B cell (primary cell): ENCODE data around the gene FMO2.
"Not testable (repeated sequence)": the region's sequence is repeated elsewhere in the genome, so short reads cannot be mapped to it uniquely, and the experiment has no call there.

ENCODE experiments used
- CTCF ChIP-seq: fragments of 200-600 bp; IDR thresholded peaks from one replicate; pipeline ENCODE4 v1.8.0; 2022; ENCODE audit warnings: antibody characterized with exemption, mild to moderate bottlenecking
- EZH2 ChIP-seq: IDR thresholded peaks from 2 replicates; pipeline ENCODE4 v1.6.1; 2012; ENCODE audit warnings: borderline replicate concordance, low read depth, mild to moderate bottlenecking, moderate library complexity, low read length; ENCODE audit not compliant: insufficient read depth, poor library complexity, severe bottlenecking

- TF ChIP-seq CTCF, EZH2: not testable (repeated sequence)
Observed at GRCh38 chr1:171236231-171236630, 51.1 kb downstream of the FMO2 start.
